Neural crest cell (in vitro differentiated cells): ENCODE measurements around the gene GLT8D2. TPM values are rescaled to one million over a fixed set of nuclear protein-coding genes. Genes with fewer than 3 reads are reported as not detected.

Experiments
- DNase-seq: peaks from one replicate; pipeline ENCODE4 v3.0.0; 2021; ENCODE audit warnings: low read depth, mixed read lengths, low spot score
- H3K27ac Mint-ChIP-seq: one replicate; pipeline ENCODE4 v1.8.0; 2021; ENCODE audit warnings: mild to moderate bottlenecking, mixed read lengths; ENCODE audit not compliant: unreplicated experiment
- H3K27me3 Mint-ChIP-seq: 2 replicates; pipeline ENCODE4 v1.8.0; 2021; ENCODE audit warnings: low read depth, mild to moderate bottlenecking, mixed read lengths
- H3K36me3 Mint-ChIP-seq: 2 replicates; pipeline ENCODE4 v1.8.0; 2021; ENCODE audit warnings: low read depth, mild to moderate bottlenecking, mixed read lengths
- H3K4me1 Mint-ChIP-seq: 2 replicates; pipeline ENCODE4 v1.8.0; 2021; ENCODE audit warnings: mixed read lengths
- H3K4me3 Mint-ChIP-seq: one replicate; pipeline ENCODE4 v1.8.0; 2021; ENCODE audit warnings: mild to moderate bottlenecking, mixed read lengths
- H3K9me3 Mint-ChIP-seq: 2 replicates; pipeline ENCODE4 v1.8.0; 2021; ENCODE audit warnings: mixed read lengths
- CTCF ChIP-seq: fragments of 200-600 bp; sonication (generic); conservative IDR thresholded peaks from 2 replicates; pipeline ENCODE4 v1.5.0; 2021; ENCODE audit warnings: antibody characterized with exemption, mild to moderate bottlenecking
- total RNA-seq: library from RNA; stranded (reverse); gene quantifications from 2 replicates; pipeline ENCODE4 v1.2.1, GENCODE V29; 2021

The GLT8D2 gene
- total RNA-seq, 1 donor from 2014 or later: 1.5 TPM

- H3K36me3 Mint-ChIP-seq: peaks cover 22% of the 10 kb centered on the region
- no peak overlapping the region for H3K27ac Mint-ChIP-seq
- H3K27me3 Mint-ChIP-seq: peaks cover 3% of the 10 kb centered on the region
- peaks cover 26% of the 10 kb centered on the region for H3K4me1 Mint-ChIP-seq
- peak overlapping the region; percentile 6 for H3K4me3 Mint-ChIP-seq
- no peaks in the 10 kb centered on the region for H3K9me3 Mint-ChIP-seq
- no peak for TF ChIP-seq CTCF
- DNase-seq: no peak
These were observed 97.5 kb downstream of the GLT8D2 start for GRCh38 chr12:103952497-103952896.

GRCh38 chr12:103948746-103949406 lies 101.1 kb downstream of the GLT8D2 start:
- H3K36me3 Mint-ChIP-seq: peaks cover 31% of the 10 kb centered on the region
- peaks cover 3% of the 10 kb centered on the region for H3K4me1 Mint-ChIP-seq
- no peaks in the 10 kb centered on the region for H3K27me3 Mint-ChIP-seq
- no peak overlapping the region for H3K27ac Mint-ChIP-seq
- no peak overlapping the region for H3K4me3 Mint-ChIP-seq
- no peak for DNase-seq
- H3K9me3 Mint-ChIP-seq: no peaks in the 10 kb centered on the region
- no peak for TF ChIP-seq CTCF

GRCh38 chr12:103947871-103948555 lies 102.0 kb downstream of the GLT8D2 start:
- H3K27me3 Mint-ChIP-seq: no peaks in the 10 kb centered on the region
- no peak overlapping the region for H3K27ac Mint-ChIP-seq
- H3K4me3 Mint-ChIP-seq: no peak overlapping the region
- DNase-seq: no peak
- H3K4me1 Mint-ChIP-seq: peaks cover 3% of the 10 kb centered on the region
- peaks cover 34% of the 10 kb centered on the region for H3K36me3 Mint-ChIP-seq
- no peaks in the 10 kb centered on the region for H3K9me3 Mint-ChIP-seq
- no peak for TF ChIP-seq CTCF

DNA sequence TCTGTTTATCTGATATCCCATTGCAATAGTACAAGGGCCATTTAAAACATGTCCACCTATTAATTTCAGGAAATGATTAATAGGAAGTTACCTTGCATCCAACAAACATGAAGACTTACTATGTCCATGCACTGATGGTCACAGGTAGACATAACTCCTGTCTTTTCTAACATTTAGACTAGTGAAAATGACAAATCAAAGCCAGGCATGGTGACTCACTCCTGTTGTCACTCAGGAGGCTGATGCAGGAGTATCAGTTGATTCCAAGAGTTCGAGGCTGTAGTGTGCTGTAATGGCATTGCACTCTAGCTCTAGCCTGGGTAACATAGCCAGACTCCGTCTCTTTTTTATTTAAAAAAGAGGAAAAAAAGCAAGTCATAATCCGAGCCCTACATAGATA lies 105.0 kb downstream of the GLT8D2 start:
- no peaks in the 10 kb centered on the region for H3K9me3 Mint-ChIP-seq
- TF ChIP-seq CTCF: no peak
- no peak overlapping the region for H3K27ac Mint-ChIP-seq

More for the DNA sequence above, 105.0 kb downstream of the GLT8D2 start:
- H3K27me3 Mint-ChIP-seq: no peaks in the 10 kb centered on the region
- no peak overlapping the region for H3K4me3 Mint-ChIP-seq
- H3K4me1 Mint-ChIP-seq: no peaks in the 10 kb centered on the region
- no peak for DNase-seq
- H3K36me3 Mint-ChIP-seq: peaks cover 38% of the 10 kb centered on the region

Other genes starting within 250 kb of the GLT8D2 start
- 14.4 and 15.4 TPM in 2 replicates for gene NT5DC3, start 209.0 kb downstream of the GLT8D2 start, total RNA-seq
- 566 and 570 TPM in 2 replicates for gene HSP90B1, start 119.8 kb downstream of the GLT8D2 start, total RNA-seq
- 53.0 and 57.1 TPM in 2 replicates for gene TDG, start 84.3 kb downstream of the GLT8D2 start, total RNA-seq
- 7.1 and 8.3 TPM in 2 replicates for gene HCFC2, start 14.3 kb upstream of the GLT8D2 start, total RNA-seq
- 45.6 and 45.7 TPM in 2 replicates for gene NFYB, start 88.0 kb upstream of the GLT8D2 start, total RNA-seq
- 105 and 107 TPM in 2 replicates for gene TXNRD1, start 165.6 kb upstream of the GLT8D2 start, total RNA-seq